ENCODE data around the gene BNC2.

BNC2 gene

DNA sequence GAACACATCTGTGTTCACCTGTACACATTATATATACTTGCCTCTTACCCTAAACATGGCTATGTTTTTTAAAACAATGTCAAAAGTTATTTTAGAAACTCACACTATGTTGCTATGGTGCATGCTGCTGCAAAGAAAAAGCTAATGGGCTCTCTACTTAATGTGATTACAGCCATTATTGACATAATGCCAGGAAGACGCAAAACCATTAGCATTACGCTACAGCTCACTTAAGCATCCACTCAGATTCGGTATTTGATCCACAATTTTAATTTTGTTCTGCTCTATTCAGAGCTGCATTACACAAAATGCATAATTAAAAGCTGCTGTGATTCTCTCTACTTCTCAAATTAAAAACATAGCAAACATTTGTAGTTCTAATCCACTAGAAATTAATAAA lies 395.2 kb downstream of the BNC2 start:
- H3K4me3 ChIP-seq (ENCODE audit: low read depth, low read length): no peak overlapping the region
- no peaks in the 10 kb centered on the region for H3K79me2 ChIP-seq
- H3K4me2 ChIP-seq (ENCODE audit: low read length): no peak overlapping the region
- no peak overlapping the region for H2AFZ ChIP-seq
- H3K36me3 ChIP-seq (ENCODE audit: control insufficient read depth, insufficient read depth, low read length): no peaks in the 10 kb centered on the region
- no peak overlapping the region for H3K27ac ChIP-seq
- no peaks in the 10 kb centered on the region for H3K4me1 ChIP-seq
- TF ChIP-seq, protein P1, sequence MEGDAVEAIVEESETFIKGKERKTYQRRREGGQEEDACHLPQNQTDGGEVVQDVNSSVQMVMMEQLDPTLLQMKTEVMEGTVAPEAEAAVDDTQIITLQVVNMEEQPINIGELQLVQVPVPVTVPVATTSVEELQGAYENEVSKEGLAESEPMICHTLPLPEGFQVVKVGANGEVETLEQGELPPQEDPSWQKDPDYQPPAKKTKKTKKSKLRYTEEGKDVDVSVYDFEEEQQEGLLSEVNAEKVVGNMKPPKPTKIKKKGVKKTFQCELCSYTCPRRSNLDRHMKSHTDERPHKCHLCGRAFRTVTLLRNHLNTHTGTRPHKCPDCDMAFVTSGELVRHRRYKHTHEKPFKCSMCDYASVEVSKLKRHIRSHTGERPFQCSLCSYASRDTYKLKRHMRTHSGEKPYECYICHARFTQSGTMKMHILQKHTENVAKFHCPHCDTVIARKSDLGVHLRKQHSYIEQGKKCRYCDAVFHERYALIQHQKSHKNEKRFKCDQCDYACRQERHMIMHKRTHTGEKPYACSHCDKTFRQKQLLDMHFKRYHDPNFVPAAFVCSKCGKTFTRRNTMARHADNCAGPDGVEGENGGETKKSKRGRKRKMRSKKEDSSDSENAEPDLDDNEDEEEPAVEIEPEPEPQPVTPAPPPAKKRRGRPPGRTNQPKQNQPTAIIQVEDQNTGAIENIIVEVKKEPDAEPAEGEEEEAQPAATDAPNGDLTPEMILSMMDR (IDR thresholded peaks at IDR 0.05): no peak
- H3K9ac ChIP-seq: no peak overlapping the region
- H3K27me3 ChIP-seq (ENCODE audit: control insufficient read depth, insufficient read depth, low read length): no peaks in the 10 kb centered on the region
- H3K9me3 ChIP-seq (ENCODE audit: control insufficient read depth, low read length): no peaks in the 10 kb centered on the region

DNA sequence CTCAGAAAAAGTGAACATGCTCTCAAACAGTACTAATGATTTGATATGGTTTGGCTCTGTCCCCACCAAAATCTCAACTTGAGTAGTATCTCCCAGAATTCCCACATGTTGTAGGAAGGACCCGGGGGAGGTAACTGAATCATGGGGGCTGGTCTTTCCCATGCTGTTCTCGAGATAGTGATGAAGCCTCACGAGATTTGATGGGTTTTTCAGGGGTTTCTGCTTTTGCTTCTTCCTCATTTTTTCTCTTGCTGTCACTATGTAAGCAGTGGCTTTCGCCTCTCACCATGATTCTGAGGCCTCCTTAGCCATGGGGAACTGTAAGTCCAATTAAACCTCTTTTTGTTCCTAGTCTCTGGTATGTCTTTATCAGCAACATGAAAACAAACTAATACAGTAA lies 401.3 kb downstream of the BNC2 start:
- Histone ChIP-seq H3K36me3 (ENCODE audit: control insufficient read depth, insufficient read depth, low read length) (no peaks in the 10 kb centered on the region), H3K4me2 (ENCODE audit: low read length) (no peak overlapping the region), H3K27ac (no peak overlapping the region), H3K4me1 (no peaks in the 10 kb centered on the region), H2AFZ (no peak overlapping the region), H3K27me3 (ENCODE audit: control insufficient read depth, insufficient read depth, low read length) (no peaks in the 10 kb centered on the region), H3K79me2 (no peaks in the 10 kb centered on the region), H3K9ac (no peak overlapping the region), H3K9me3 (ENCODE audit: control insufficient read depth, low read length) (no peaks in the 10 kb centered on the region), H3K4me3 (ENCODE audit: low read depth, low read length) (no peak overlapping the region)
- TF ChIP-seq, protein P1 (IDR thresholded peaks at IDR 0.05): no peak

DNA sequence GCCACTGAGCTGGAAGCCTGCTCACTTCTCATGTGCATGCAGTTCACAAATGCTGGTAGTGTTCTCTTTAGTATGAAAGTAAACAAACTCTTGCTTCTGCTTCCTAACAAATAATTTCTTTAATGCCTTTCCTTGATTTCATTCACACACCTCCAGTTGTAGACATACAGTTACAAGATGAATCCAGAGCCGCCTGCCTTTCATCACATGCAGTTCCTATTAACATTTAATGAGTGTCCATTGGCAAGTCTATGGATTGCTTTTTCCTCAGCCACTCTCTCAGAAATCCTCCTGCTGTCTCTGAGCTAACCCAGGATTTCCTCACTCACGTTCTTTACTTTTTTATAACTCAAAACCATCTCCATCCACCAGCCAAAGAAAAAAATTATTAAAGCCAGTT lies 408.6 kb downstream of the BNC2 start:
- Histone ChIP-seq H3K79me2 (no peaks in the 10 kb centered on the region), H2AFZ (no peak overlapping the region), H3K9ac (no peak overlapping the region), H3K4me1 (no peaks in the 10 kb centered on the region), H3K4me2 (ENCODE audit: low read length) (no peak overlapping the region), H3K36me3 (ENCODE audit: control insufficient read depth, insufficient read depth, low read length) (no peaks in the 10 kb centered on the region), H3K9me3 (ENCODE audit: control insufficient read depth, low read length) (no peaks in the 10 kb centered on the region), H3K27me3 (ENCODE audit: control insufficient read depth, insufficient read depth, low read length) (no peaks in the 10 kb centered on the region), H3K27ac (no peak overlapping the region), H3K4me3 (ENCODE audit: low read depth, low read length) (no peak overlapping the region)
- TF ChIP-seq, protein P1 (IDR thresholded peaks at IDR 0.05): no peak

DNA sequence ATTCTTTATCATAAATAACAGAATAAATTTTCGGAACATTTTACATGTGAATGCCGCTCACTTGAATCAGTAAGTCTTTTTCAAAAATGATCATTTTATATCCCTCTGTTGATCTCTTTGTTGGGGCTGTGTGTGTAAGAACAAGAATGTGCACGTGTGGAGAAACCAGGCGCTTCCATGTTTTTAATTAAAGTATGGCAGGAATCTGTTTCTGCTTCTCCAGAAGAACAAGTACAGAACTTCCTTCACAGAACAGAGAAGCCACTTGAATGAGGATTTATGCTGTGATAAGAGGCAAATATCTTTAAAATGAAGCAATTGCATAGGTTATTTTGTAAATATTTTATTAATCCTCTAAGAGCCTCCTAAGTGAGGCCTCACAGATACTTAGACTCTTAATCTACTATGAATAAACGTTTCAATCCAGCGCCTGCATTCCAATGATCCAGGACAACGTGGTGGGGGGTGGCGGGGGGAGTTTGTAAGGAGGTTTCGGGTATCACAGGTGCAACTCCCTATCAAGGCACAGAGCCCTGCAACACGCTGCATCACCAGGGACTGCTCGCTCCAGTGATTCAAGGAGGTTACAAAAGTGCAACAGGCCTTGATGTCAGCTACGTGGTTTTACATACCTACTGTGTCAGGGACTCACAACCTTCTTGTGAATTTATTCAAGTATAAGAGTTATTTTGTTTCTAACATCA lies 409.2 kb downstream of the BNC2 start:
- Histone ChIP-seq H3K79me2 (no peaks in the 10 kb centered on the region), H3K9me3 (ENCODE audit: control insufficient read depth, low read length) (no peaks in the 10 kb centered on the region), H2AFZ (no peak overlapping the region), H3K36me3 (ENCODE audit: control insufficient read depth, insufficient read depth, low read length) (no peaks in the 10 kb centered on the region), H3K9ac (no peak overlapping the region), H3K4me2 (ENCODE audit: low read length) (no peak overlapping the region), H3K27ac (no peak overlapping the region), H3K4me1 (no peaks in the 10 kb centered on the region), H3K4me3 (ENCODE audit: low read depth, low read length) (no peak overlapping the region), H3K27me3 (ENCODE audit: control insufficient read depth, insufficient read depth, low read length) (no peaks in the 10 kb centered on the region)
- TF ChIP-seq, protein P1 (IDR thresholded peaks at IDR 0.05): no peak

DNA sequence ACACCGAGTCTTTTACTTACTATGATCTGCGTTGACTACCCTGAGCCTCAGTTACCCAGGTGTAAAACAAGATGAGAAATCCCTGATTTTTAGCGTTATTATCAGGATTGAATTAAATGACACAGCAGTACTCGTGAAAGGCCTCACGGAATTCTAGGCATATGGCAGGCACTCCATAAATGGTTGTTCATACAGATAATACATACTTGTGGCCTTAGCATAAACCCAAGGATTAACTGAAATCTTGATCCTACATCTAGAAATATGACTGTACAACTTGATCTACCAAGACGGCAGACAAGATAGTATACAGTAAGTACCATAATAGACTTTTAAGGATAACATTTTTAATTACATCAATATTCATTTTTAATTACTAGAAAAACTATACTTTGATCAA lies 409.8 kb downstream of the BNC2 start:
- no peaks in the 10 kb centered on the region for H3K79me2 ChIP-seq
- TF ChIP-seq, protein P1 (IDR thresholded peaks at IDR 0.05): no peak
- H3K9me3 ChIP-seq (ENCODE audit: control insufficient read depth, low read length): no peaks in the 10 kb centered on the region
- no peak overlapping the region for H3K9ac ChIP-seq
- H3K4me1 ChIP-seq: no peaks in the 10 kb centered on the region
- H3K4me2 ChIP-seq (ENCODE audit: low read length): no peak overlapping the region
- no peak overlapping the region for H2AFZ ChIP-seq
- H3K27ac ChIP-seq: no peak overlapping the region
- H3K4me3 ChIP-seq (ENCODE audit: low read depth, low read length): no peak overlapping the region
- no peaks in the 10 kb centered on the region for H3K36me3 ChIP-seq (ENCODE audit: control insufficient read depth, insufficient read depth, low read length)
- H3K27me3 ChIP-seq (ENCODE audit: control insufficient read depth, insufficient read depth, low read length): no peaks in the 10 kb centered on the region

Data from parathyroid adenoma (tissue), 2 donors.